Smooth muscle cell (in vitro differentiated cells): Measurements from ENCODE around the gene RNF145. TPM values are rescaled to one million over a fixed set of nuclear protein-coding genes. Genes with fewer than 3 reads are reported as not detected.
A peak's percentile ranks its signal among the peaks of the same experiment; 100 is the strongest.

Experiments used
- DNase-seq: peaks from one replicate; lab custom pipeline; 2025; ENCODE audit not compliant: unreplicated experiment; lab: John Stamatoyannopoulos, UW
- H2AFZ ChIP-seq: fragments of 200-600 bp; sonication (generic); 2 replicates; pipeline ENCODE4 v1.6.0; 2016; ENCODE audit warnings: antibody characterized with exemption, low read depth, mild to moderate bottlenecking
- H3F3A ChIP-seq: fragments of 200-600 bp; sonication (generic); 2 replicates; pipeline ENCODE4 v1.6.0; 2017; ENCODE audit warnings: antibody characterized with exemption, low read depth
- H3K27ac ChIP-seq: fragments of 200-600 bp; sonication (generic); 2 replicates; pipeline ENCODE4 v1.5.1; 2016; ENCODE audit warnings: low read depth, mild to moderate bottlenecking
- H3K27me3 ChIP-seq: fragments of 200-600 bp; sonication (generic); 2 replicates; pipeline ENCODE4 v1.6.1; 2016; ENCODE audit warnings: low read depth, mild to moderate bottlenecking
- H3K36me3 ChIP-seq: fragments of 200-600 bp; sonication (generic); 2 replicates; pipeline ENCODE4 v1.5.1; 2016; ENCODE audit warnings: low read depth
- H3K4me1 ChIP-seq: fragments of 200-600 bp; sonication (generic); 2 replicates; pipeline ENCODE4 v1.5.1; 2016; ENCODE audit warnings: low read depth
- H3K4me2 ChIP-seq: fragments of 200-600 bp; sonication (generic); 2 replicates; pipeline ENCODE4 v1.6.0; 2016; ENCODE audit warnings: mild to moderate bottlenecking
- H3K4me3 ChIP-seq: fragments of 200-600 bp; sonication (generic); 2 replicates; pipeline ENCODE4 v1.5.1; 2016; ENCODE audit warnings: mild to moderate bottlenecking
- H3K79me2 ChIP-seq: fragments of 200-600 bp; sonication (generic); 2 replicates; pipeline ENCODE4 v1.6.0; 2016; ENCODE audit warnings: low read depth, mild to moderate bottlenecking
- H3K9ac ChIP-seq: fragments of 200-600 bp; sonication (generic); 2 replicates; pipeline ENCODE4 v1.6.0; 2016; ENCODE audit warnings: low read depth
- H3K9me3 ChIP-seq: fragments of 200-600 bp; sonication (generic); replicated peaks from 2 replicates; pipeline ENCODE4 v1.5.1; 2016; ENCODE audit warnings: low read depth
- H4K20me1 ChIP-seq: fragments of 200-600 bp; sonication (generic); 2 replicates; pipeline ENCODE4 v1.6.0; 2016; ENCODE audit warnings: low read depth
- CTCF ChIP-seq: fragments of 200-600 bp; sonication (generic); IDR thresholded peaks from 2 replicates; pipeline ENCODE4 v1.5.1; 2017; ENCODE audit warnings: borderline replicate concordance, mild to moderate bottlenecking, antibody characterized with exemption; ENCODE audit not compliant: insufficient read depth, poor library complexity, severe bottlenecking
- WGBS: methylation state at CpG from one replicate; pipeline ENCODE4 v1.1.7; 2016; ENCODE audit warnings: low lambda C conversion rate; 5-methylcytosine and 5-hydroxymethylcytosine counted together
- polyA plus RNA-seq: library from polyadenylated mRNA; unstranded; fragments of >200 nt; fragmentation: Nextera tagmentation; extraction: Ambion mirVana; gene quantifications from 2 replicates; pipeline ENCODE4 v1.2.1, GENCODE V29; 2016
- total RNA-seq: library from RNA; depleted of rRNA; stranded (reverse); fragments of >200 nt; gene quantifications from 2 replicates; pipeline ENCODE4 v1.2.3, GENCODE V29; 2014

RNF145 gene
- total and polyA plus RNA-seq, 2 experiments from 2014 or later: 24.3 to 74.3 TPM

- Histone ChIP-seq H3F3A (peaks cover 42% of the 10 kb centered on the region), H3K9me3 (no peaks in the 10 kb centered on the region), H3K36me3 (no peaks in the 10 kb centered on the region), H3K4me1 (peaks cover 70% of the 10 kb centered on the region), H3K9ac (peak overlapping the region; percentile 89), H3K27ac (peak overlapping the region; percentile 99), H3K4me2 (peak overlapping the region; percentile 79), H3K27me3 (no peaks in the 10 kb centered on the region), H4K20me1 (no peaks in the 10 kb centered on the region), H2AFZ (no peak overlapping the region), H3K4me3 (peak overlapping the region; percentile 17), H3K79me2 (peaks cover 62% of the 10 kb centered on the region)
- DNase-seq: no peak
- no peak for TF ChIP-seq CTCF
- 0% methylated on average over 2 of the region's 2 CpGs for WGBS
These were observed 30.4 kb downstream of the RNF145 start for GRCh38 chr5:159178978-159179377.

DNA sequence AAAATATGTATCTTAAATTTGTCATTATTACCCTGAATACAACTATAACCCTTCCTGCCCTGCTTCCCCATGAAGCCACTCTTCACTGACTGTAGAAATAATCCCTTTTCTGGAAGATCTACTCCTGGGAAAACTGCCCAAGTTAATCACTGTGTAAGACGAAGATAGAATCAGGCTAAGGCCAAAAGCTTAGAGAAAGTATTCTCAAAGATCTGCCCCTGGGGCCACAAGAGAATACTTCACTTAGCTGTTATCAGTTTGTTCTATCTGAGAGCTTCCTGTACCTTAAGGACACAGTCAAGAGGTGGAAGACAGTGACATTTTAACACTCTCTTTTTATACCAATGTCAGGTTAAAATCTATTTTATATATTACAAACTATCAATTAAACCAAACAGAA lies 33.8 kb downstream of the RNF145 start:
- Histone ChIP-seq H3K9me3 (no peaks in the 10 kb centered on the region), H3K36me3 (peaks cover 14% of the 10 kb centered on the region), H4K20me1 (no peaks in the 10 kb centered on the region), H3K4me3 (no peak overlapping the region), H3F3A (peaks cover 24% of the 10 kb centered on the region), H3K27ac (peak overlapping the region; percentile 99), H3K4me2 (peak overlapping the region; percentile 79), H3K27me3 (no peaks in the 10 kb centered on the region), H3K4me1 (peaks cover 37% of the 10 kb centered on the region), H3K79me2 (peaks cover 75% of the 10 kb centered on the region), H3K9ac (peak overlapping the region; percentile 69), H2AFZ (no peak overlapping the region)
- WGBS: 0% methylated on average over 1 of the region's 1 CpG
- TF ChIP-seq CTCF: no peak
- no peak for DNase-seq

DNA sequence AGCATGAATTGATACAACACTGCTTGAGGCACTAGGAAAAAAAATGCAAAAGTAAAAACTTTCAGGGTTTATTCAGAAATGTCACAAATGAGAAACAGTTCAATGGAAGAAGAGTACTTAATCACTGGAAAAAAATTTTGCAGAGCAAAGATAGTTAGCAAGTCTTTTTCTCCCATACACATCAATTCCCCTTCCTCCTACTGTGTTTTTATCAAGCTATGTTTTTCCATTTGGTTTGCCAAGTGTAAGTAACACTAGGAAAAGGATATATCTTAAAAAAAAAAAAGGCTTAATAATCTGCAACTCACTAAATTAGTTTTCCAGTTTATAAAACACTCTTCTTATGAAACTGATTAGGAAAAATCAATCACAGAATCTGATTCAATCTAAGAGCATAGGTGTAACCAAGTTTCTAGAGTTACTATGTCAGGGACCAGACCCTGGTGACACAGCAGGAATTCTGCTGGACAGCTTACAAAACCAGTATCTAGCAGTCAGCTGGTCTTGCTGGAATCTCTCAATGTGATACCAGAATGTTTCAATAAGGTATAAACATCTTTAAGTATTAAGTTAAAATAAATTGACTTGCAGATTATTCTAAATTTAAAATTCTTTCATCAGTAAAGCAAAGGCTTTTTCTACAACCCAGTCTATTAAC lies 34.7 kb downstream of the RNF145 start:
- no peak overlapping the region for H3K4me3 ChIP-seq
- H3K27me3 ChIP-seq: no peaks in the 10 kb centered on the region
- H4K20me1 ChIP-seq: no peaks in the 10 kb centered on the region
- peaks cover 30% of the 10 kb centered on the region for H3K4me1 ChIP-seq
- no peak for TF ChIP-seq CTCF
- peak overlapping the region; percentile 79 for H3K4me2 ChIP-seq
- DNase-seq: no peak
- peaks cover 15% of the 10 kb centered on the region for H3F3A ChIP-seq
- H3K79me2 ChIP-seq: peaks cover 84% of the 10 kb centered on the region
- H3K27ac ChIP-seq: peak overlapping the region; percentile 99
- H3K9me3 ChIP-seq: no peaks in the 10 kb centered on the region
- H3K36me3 ChIP-seq: peaks cover 14% of the 10 kb centered on the region
- no peak overlapping the region for H2AFZ ChIP-seq
- H3K9ac ChIP-seq: peak overlapping the region; percentile 13

DNA sequence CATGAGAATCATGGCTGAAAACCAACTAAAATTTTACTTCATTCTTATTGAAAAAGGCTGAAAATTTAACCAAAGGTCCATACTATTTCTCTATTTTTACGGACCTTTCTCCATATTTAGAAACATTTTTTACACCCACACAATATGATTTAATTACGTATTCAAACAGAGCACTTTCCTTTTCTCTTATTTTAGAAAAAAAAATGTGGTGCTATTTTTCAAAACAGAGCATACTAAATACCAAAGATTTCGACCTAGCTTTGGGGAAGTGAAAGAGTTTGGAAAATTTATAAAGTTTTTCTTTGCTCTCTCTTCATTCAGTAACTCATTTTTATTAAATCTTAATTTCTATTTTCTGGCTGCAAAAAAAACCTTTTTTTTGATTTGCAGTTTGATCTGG lies 38.1 kb downstream of the RNF145 start:
- DNase-seq: no peak
- Histone ChIP-seq H3K9me3 (no peaks in the 10 kb centered on the region), H2AFZ (no peak overlapping the region), H3K4me2 (no peak overlapping the region), H3K27me3 (no peaks in the 10 kb centered on the region), H3K79me2 (peaks cover 88% of the 10 kb centered on the region), H3F3A (peaks cover 12% of the 10 kb centered on the region), H4K20me1 (no peaks in the 10 kb centered on the region), H3K36me3 (peaks cover 17% of the 10 kb centered on the region), H3K9ac (no peak overlapping the region), H3K27ac (peak overlapping the region; percentile 18), H3K4me3 (no peak overlapping the region), H3K4me1 (peaks cover 17% of the 10 kb centered on the region)
- TF ChIP-seq CTCF: no peak
- 95% methylated on average over 3 of the region's 3 CpGs for WGBS
